Neural progenitor cell (in vitro differentiated cells): ENCODE data around the gene RNF220. TPM values are rescaled to one million over a fixed set of nuclear protein-coding genes. Genes with fewer than 3 reads are reported as not detected.

Source experiments
- DNase-seq: peaks from one replicate; pipeline ENCODE4 v3.0.0-alpha.2; 2016; ENCODE audit warnings: low spot score
- H2AFZ ChIP-seq: fragments of 200-600 bp; sonication (generic); replicated peaks from 2 replicates; pipeline ENCODE4 v1.6.1; 2016; ENCODE audit warnings: antibody characterized with exemption
- H3F3A ChIP-seq: fragments of 200-600 bp; sonication (generic); 2 replicates; pipeline ENCODE4 v1.6.1; 2016; ENCODE audit warnings: antibody characterized with exemption, low read depth
- H3K27ac ChIP-seq: fragments of 200-600 bp; sonication (generic); 2 replicates; pipeline ENCODE4 v1.5.1; 2016; ENCODE audit warnings: mild to moderate bottlenecking
- H3K27me3 ChIP-seq: fragments of 200-600 bp; sonication (generic); 2 replicates; pipeline ENCODE4 v1.6.1; 2016; ENCODE audit warnings: mild to moderate bottlenecking, moderate library complexity
- H3K36me3 ChIP-seq: fragments of 200-600 bp; sonication (generic); 2 replicates; pipeline ENCODE4 v1.5.1; 2016
- H3K4me1 ChIP-seq: fragments of 200-600 bp; sonication (generic); 2 replicates; pipeline ENCODE4 v1.6.1; 2016; ENCODE audit warnings: mixed run types
- H3K4me2 ChIP-seq: fragments of 200-600 bp; sonication (generic); 2 replicates; pipeline ENCODE4 v1.6.1; 2016
- H3K4me3 ChIP-seq: fragments of 200-600 bp; sonication (generic); 2 replicates; pipeline ENCODE4 v1.5.1; 2016
- H3K79me2 ChIP-seq: fragments of 200-600 bp; sonication (generic); 2 replicates; pipeline ENCODE4 v1.6.1; 2016; ENCODE audit warnings: low read depth
- H3K9ac ChIP-seq: fragments of 200-600 bp; sonication (generic); 2 replicates; pipeline ENCODE4 v1.6.1; 2016
- H3K9me3 ChIP-seq: fragments of 200-600 bp; sonication (generic); 2 replicates; pipeline ENCODE4 v1.5.1; 2016; ENCODE audit warnings: low read depth
- H4K20me1 ChIP-seq: fragments of 200-600 bp; sonication (generic); 2 replicates; pipeline ENCODE4 v1.6.1; 2016; ENCODE audit warnings: low read depth
- H3K27ac Mint-ChIP-seq: 3 replicates; pipeline ENCODE4 v1.8.0; 2021; ENCODE audit warnings: mixed read lengths
- H3K27me3 Mint-ChIP-seq: 2 replicates; pipeline ENCODE4 v1.8.0; 2022; ENCODE audit warnings: low read depth, mild to moderate bottlenecking, inconsistent platforms, moderate library complexity, mixed read lengths; ENCODE audit not compliant: insufficient read depth
- H3K36me3 Mint-ChIP-seq: 3 replicates; pipeline ENCODE4 v1.8.0; 2021; ENCODE audit warnings: mixed read lengths
- H3K4me1 Mint-ChIP-seq: 3 replicates; pipeline ENCODE4 v1.8.0; 2021; ENCODE audit warnings: mixed read lengths
- H3K4me3 Mint-ChIP-seq: 3 replicates; pipeline ENCODE4 v1.8.0; 2021; ENCODE audit warnings: mild to moderate bottlenecking, moderate library complexity, mixed read lengths
- H3K9me3 Mint-ChIP-seq: 3 replicates; pipeline ENCODE4 v1.8.0; 2020; ENCODE audit warnings: mixed read lengths
- CTCF ChIP-seq: fragments of 200-600 bp; sonication (generic); IDR thresholded peaks from 2 replicates; pipeline ENCODE4 v1.5.1; 2017; ENCODE audit warnings: antibody characterized with exemption, mild to moderate bottlenecking
- EZH2 ChIP-seq: fragments of 200-600 bp; sonication (generic); IDR thresholded peaks from 2 replicates; pipeline ENCODE4 v1.6.1; 2017; ENCODE audit warnings: antibody characterized with exemption, mild to moderate bottlenecking, moderate library complexity
- EZH2phosphoT487 ChIP-seq: fragments of 200-600 bp; sonication (generic); IDR thresholded peaks from 2 replicates; pipeline ENCODE4 v1.6.1; 2017; ENCODE audit warnings: antibody characterized with exemption
- total RNA-seq: library from RNA; depleted of rRNA; stranded (reverse); fragments of >200 nt; gene quantifications from 2 replicates; pipeline ENCODE4 v1.2.3, GENCODE V29; 2015; ENCODE audit warnings: low replicate concordance

Gene RNF220
- total RNA-seq, 1 donor from 2014 or later = 93.8 TPM

- Histone ChIP-seq H3K27ac (peak overlapping the region; percentile 78), H3K79me2 (peaks cover 44% of the 10 kb centered on the region), H3K4me3 (no peak overlapping the region), H3K4me1 (peaks cover 36% of the 10 kb centered on the region), H3K36me3 (no peaks in the 10 kb centered on the region), H3K9me3 (no peaks in the 10 kb centered on the region), H3K9ac (no peak overlapping the region), H3K4me2 (peak overlapping the region; percentile 40), H3F3A (peaks cover 33% of the 10 kb centered on the region), H2AFZ (no peak overlapping the region), H3K27me3 (no peaks in the 10 kb centered on the region), H4K20me1 (peaks cover 96% of the 10 kb centered on the region)
- peak overlapping the region; percentile 83 for H3K27ac Mint-ChIP-seq
- H3K9me3 Mint-ChIP-seq = no peaks in the 10 kb centered on the region
- peak overlapping the region; percentile 64 for H3K4me3 Mint-ChIP-seq
- peaks cover 41% of the 10 kb centered on the region for H3K36me3 Mint-ChIP-seq
- DNase-seq = peak; percentile 88
- TF ChIP-seq EZH2phosphoT487 (no peak), CTCF (no peak), EZH2 (no peak)
- peaks cover 7% of the 10 kb centered on the region for H3K27me3 Mint-ChIP-seq
- H3K4me1 Mint-ChIP-seq = peaks cover 68% of the 10 kb centered on the region
These were observed 232.8 kb downstream of the RNF220 start for GRCh38 chr1:44637702-44638411.

GRCh38 chr1:44640200-44640853 is 235.3 kb downstream of the RNF220 start:
- H3K27me3 Mint-ChIP-seq = peaks cover 14% of the 10 kb centered on the region
- Histone ChIP-seq H2AFZ (no peak overlapping the region), H3K27me3 (no peaks in the 10 kb centered on the region), H3K4me1 (peaks cover 27% of the 10 kb centered on the region), H4K20me1 (peaks cover 90% of the 10 kb centered on the region), H3K4me3 (no peak overlapping the region), H3K9me3 (no peaks in the 10 kb centered on the region), H3K27ac (no peak overlapping the region), H3F3A (peaks cover 28% of the 10 kb centered on the region), H3K9ac (no peak overlapping the region), H3K36me3 (no peaks in the 10 kb centered on the region), H3K79me2 (peaks cover 19% of the 10 kb centered on the region), H3K4me2 (no peak overlapping the region)
- DNase-seq = peak; percentile 37
- H3K27ac Mint-ChIP-seq = no peak overlapping the region
- TF ChIP-seq CTCF = no peak
- no peak for TF ChIP-seq EZH2
- TF ChIP-seq EZH2phosphoT487 = no peak
- H3K36me3 Mint-ChIP-seq = peaks cover 50% of the 10 kb centered on the region
- H3K9me3 Mint-ChIP-seq = no peaks in the 10 kb centered on the region
- peaks cover 48% of the 10 kb centered on the region for H3K4me1 Mint-ChIP-seq
- H3K4me3 Mint-ChIP-seq = no peak overlapping the region

DNA sequence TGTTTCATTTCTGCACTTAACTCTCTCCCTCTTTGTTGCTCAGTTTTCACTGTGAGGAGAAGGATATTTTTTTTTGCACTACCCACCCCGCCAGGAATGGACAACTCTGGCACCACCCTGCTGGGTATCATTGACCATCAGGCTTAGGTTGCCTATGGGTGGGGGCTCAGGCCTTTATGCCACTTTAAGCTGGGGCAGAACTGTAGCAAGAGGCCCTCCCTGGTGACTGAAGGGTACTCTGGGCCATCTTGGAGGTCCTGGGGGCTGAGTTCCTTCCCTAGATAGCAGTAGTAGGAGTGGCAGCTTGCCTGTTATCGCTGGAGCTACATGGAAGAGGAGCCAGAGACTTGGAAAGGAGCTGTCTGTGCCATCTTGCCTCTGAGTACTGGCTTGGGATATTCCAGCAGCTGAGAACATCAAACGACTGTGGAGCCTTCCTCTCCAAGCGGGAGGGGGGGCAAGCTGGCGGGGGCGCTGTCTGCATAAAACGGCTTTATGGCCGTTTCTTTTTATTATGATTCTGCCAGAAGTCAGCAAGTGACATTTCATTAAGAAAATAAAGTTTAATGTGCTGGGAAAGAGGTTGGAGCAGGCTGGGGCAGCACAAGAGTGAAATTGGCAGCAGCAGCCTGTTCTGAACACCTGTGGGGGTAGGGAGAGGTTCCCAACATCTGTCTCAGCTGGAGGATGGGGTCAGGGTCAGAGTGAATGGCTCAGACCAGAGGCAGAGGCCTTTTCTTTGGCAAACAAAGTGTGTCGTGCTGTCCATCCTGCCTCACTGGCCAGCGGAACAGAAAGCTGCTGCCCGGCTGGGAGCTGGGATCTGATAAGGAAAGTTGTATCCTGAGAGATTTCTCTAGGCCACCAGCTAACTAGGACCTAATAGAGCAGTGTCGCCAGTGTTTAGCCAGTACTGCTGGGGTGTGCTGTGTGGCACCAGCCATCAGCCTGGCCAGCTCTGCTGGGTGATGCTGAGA is 236.4 kb downstream of the RNF220 start:
- no peaks in the 10 kb centered on the region for H3K27me3 ChIP-seq
- no peak for DNase-seq
- peaks cover 79% of the 10 kb centered on the region for H4K20me1 ChIP-seq
- no peaks in the 10 kb centered on the region for H3K36me3 ChIP-seq
- Mint-ChIP-seq H3K4me1 (peaks cover 40% of the 10 kb centered on the region), H3K36me3 (peaks cover 44% of the 10 kb centered on the region), H3K9me3 (no peaks in the 10 kb centered on the region), H3K27ac (no peak overlapping the region), H3K27me3 (peaks cover 14% of the 10 kb centered on the region), H3K4me3 (no peak overlapping the region)
- no peak overlapping the region for H3K4me3 ChIP-seq
- H3K4me1 ChIP-seq = peaks cover 27% of the 10 kb centered on the region
- H3K79me2 ChIP-seq = peaks cover 18% of the 10 kb centered on the region
- TF ChIP-seq EZH2 = no peak
- TF ChIP-seq EZH2phosphoT487 = no peak
- no peak for TF ChIP-seq CTCF
- H3F3A ChIP-seq = peaks cover 22% of the 10 kb centered on the region
- no peak overlapping the region for H3K27ac ChIP-seq
- H3K9ac ChIP-seq = no peak overlapping the region
- H3K4me2 ChIP-seq = no peak overlapping the region
- H2AFZ ChIP-seq = no peak overlapping the region
- H3K9me3 ChIP-seq = no peaks in the 10 kb centered on the region
